ENCODE measurements around the gene ARL15.

Gene ARL15

GRCh38 chr5:53987101-53987500 is 323.3 kb downstream of the ARL15 start:
- no peak overlapping the region for H3K27ac ChIP-seq (replicated peaks)
- no peaks in the 10 kb centered on the region for H3K27me3 ChIP-seq (ENCODE audit: insufficient read depth, poor library complexity, severe bottlenecking)
- no peak for TF ChIP-seq POLR2AphosphoS5 (IDR thresholded peaks at IDR 0.05; ENCODE audit: low read depth)
- TF ChIP-seq, protein P1, sequence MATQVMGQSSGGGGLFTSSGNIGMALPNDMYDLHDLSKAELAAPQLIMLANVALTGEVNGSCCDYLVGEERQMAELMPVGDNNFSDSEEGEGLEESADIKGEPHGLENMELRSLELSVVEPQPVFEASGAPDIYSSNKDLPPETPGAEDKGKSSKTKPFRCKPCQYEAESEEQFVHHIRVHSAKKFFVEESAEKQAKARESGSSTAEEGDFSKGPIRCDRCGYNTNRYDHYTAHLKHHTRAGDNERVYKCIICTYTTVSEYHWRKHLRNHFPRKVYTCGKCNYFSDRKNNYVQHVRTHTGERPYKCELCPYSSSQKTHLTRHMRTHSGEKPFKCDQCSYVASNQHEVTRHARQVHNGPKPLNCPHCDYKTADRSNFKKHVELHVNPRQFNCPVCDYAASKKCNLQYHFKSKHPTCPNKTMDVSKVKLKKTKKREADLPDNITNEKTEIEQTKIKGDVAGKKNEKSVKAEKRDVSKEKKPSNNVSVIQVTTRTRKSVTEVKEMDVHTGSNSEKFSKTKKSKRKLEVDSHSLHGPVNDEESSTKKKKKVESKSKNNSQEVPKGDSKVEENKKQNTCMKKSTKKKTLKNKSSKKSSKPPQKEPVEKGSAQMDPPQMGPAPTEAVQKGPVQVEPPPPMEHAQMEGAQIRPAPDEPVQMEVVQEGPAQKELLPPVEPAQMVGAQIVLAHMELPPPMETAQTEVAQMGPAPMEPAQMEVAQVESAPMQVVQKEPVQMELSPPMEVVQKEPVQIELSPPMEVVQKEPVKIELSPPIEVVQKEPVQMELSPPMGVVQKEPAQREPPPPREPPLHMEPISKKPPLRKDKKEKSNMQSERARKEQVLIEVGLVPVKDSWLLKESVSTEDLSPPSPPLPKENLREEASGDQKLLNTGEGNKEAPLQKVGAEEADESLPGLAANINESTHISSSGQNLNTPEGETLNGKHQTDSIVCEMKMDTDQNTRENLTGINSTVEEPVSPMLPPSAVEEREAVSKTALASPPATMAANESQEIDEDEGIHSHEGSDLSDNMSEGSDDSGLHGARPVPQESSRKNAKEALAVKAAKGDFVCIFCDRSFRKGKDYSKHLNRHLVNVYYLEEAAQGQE (IDR thresholded peaks at IDR 0.05; ENCODE audit: insufficient replicate concordance, low read depth), result no peak
- no peak for TF ChIP-seq GABPA (IDR thresholded peaks at IDR 0.05; ENCODE audit: low read depth)
- no peak for TF ChIP-seq SPI1 (IDR thresholded peaks at IDR 0.05; ENCODE audit: borderline replicate concordance, low read depth)
- TF ChIP-seq, protein P2, sequence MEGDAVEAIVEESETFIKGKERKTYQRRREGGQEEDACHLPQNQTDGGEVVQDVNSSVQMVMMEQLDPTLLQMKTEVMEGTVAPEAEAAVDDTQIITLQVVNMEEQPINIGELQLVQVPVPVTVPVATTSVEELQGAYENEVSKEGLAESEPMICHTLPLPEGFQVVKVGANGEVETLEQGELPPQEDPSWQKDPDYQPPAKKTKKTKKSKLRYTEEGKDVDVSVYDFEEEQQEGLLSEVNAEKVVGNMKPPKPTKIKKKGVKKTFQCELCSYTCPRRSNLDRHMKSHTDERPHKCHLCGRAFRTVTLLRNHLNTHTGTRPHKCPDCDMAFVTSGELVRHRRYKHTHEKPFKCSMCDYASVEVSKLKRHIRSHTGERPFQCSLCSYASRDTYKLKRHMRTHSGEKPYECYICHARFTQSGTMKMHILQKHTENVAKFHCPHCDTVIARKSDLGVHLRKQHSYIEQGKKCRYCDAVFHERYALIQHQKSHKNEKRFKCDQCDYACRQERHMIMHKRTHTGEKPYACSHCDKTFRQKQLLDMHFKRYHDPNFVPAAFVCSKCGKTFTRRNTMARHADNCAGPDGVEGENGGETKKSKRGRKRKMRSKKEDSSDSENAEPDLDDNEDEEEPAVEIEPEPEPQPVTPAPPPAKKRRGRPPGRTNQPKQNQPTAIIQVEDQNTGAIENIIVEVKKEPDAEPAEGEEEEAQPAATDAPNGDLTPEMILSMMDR (IDR thresholded peaks at IDR 0.05; ENCODE audit: insufficient read depth, low read length), result no peak
- DNase-seq (ENCODE audit: low read depth in 1 of 2, low spot score in 1 of 2), result no peak
- no peak overlapping the region for H3K4me3 ChIP-seq (replicated peaks; ENCODE audit: insufficient read depth, low read length)

- H3K4me3 ChIP-seq (replicated peaks; ENCODE audit: insufficient read depth, low read length), result no peak overlapping the region
- H3K27ac ChIP-seq (replicated peaks), result no peak overlapping the region
- TF ChIP-seq GABPA (IDR thresholded peaks at IDR 0.05; ENCODE audit: low read depth) (no peak), POLR2AphosphoS5 (IDR thresholded peaks at IDR 0.05; ENCODE audit: low read depth) (no peak), SPI1 (IDR thresholded peaks at IDR 0.05; ENCODE audit: borderline replicate concordance, low read depth) (no peak)
- TF ChIP-seq, protein P2 (IDR thresholded peaks at IDR 0.05; ENCODE audit: insufficient read depth, low read length), result no peak
- TF ChIP-seq, protein P1 (IDR thresholded peaks at IDR 0.05; ENCODE audit: insufficient replicate concordance, low read depth), result no peak
- H3K27me3 ChIP-seq (ENCODE audit: insufficient read depth, poor library complexity, severe bottlenecking), result no peaks in the 10 kb centered on the region
- DNase-seq (ENCODE audit: low read depth in 1 of 2, low spot score in 1 of 2), result no peak
These were observed 324.6 kb downstream of the ARL15 start for GRCh38 chr5:53985796-53986195.

- TF ChIP-seq POLR2AphosphoS5 (IDR thresholded peaks at IDR 0.05; ENCODE audit: low read depth), result no peak
- no peak for TF ChIP-seq GABPA (IDR thresholded peaks at IDR 0.05; ENCODE audit: low read depth)
- TF ChIP-seq, protein P1 (IDR thresholded peaks at IDR 0.05; ENCODE audit: insufficient replicate concordance, low read depth), result no peak
- TF ChIP-seq, protein P2 (IDR thresholded peaks at IDR 0.05; ENCODE audit: insufficient read depth, low read length), result no peak
- H3K27ac ChIP-seq (replicated peaks), result no peak overlapping the region
- DNase-seq (ENCODE audit: low read depth in 1 of 2, low spot score in 1 of 2), result no peak
- no peak overlapping the region for H3K4me3 ChIP-seq (replicated peaks; ENCODE audit: insufficient read depth, low read length)
- H3K27me3 ChIP-seq (ENCODE audit: insufficient read depth, poor library complexity, severe bottlenecking), result no peaks in the 10 kb centered on the region
These were observed 325.4 kb downstream of the ARL15 start for GRCh38 chr5:53984971-53985370.
